DMS 273 (cell line): ENCODE measurements around the gene ZNF865.

Experiments used
- DNase-seq: peaks from one replicate; lab custom pipeline; 2025; ENCODE audit not compliant: unreplicated experiment; lab: John Stamatoyannopoulos, UW

ZNF865 gene

GRCh38 chr19:55658846-55659459 lies 53.5 kb downstream of the ZNF865 start:
- DNase-seq: no peak

- no peak for DNase-seq
These were observed 54.4 kb downstream of the ZNF865 start for GRCh38 chr19:55659822-55660221.

DNA sequence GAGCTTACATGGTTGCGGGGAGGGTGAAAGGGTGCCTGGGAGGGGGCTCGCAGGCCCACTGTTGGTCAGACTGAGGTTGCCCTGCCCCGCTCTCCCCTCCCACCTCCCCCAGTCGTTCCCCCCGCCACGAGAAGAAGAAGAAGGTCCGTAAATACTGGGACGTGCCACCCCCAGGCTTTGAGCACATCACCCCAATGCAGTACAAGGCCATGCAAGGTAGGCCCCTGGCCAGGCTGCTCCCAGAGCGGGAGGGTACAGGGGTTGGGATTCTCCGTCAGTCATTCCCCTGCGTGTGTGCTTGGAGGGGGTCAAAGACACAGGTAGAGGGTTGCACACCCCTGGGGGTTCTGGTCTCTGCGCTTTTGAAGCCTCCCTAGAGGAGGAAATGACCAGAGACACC lies 55.0 kb downstream of the ZNF865 start:
- DNase-seq: no peak

DNA sequence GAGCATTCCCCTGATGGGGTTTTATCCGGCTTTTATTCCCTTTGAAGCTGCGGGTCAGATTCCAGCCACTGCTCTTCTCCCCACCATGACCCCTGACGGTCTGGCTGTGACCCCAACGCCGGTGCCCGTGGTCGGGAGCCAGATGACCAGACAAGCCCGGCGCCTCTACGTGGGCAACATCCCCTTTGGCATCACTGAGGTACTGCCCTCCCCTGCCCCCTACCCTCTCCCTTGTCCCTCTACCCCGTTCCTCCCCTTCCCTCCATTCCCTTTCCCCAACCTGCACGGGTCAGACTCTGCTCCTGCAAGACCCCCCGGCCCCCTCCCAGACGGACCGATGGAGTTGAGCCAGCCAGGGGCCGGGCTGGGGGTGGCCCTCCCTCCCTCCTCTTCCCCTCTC lies 55.5 kb downstream of the ZNF865 start:
- no peak for DNase-seq

- DNase-seq: no peak
These were observed 56.4 kb downstream of the ZNF865 start for GRCh38 chr19:55661826-55662225.

DNA sequence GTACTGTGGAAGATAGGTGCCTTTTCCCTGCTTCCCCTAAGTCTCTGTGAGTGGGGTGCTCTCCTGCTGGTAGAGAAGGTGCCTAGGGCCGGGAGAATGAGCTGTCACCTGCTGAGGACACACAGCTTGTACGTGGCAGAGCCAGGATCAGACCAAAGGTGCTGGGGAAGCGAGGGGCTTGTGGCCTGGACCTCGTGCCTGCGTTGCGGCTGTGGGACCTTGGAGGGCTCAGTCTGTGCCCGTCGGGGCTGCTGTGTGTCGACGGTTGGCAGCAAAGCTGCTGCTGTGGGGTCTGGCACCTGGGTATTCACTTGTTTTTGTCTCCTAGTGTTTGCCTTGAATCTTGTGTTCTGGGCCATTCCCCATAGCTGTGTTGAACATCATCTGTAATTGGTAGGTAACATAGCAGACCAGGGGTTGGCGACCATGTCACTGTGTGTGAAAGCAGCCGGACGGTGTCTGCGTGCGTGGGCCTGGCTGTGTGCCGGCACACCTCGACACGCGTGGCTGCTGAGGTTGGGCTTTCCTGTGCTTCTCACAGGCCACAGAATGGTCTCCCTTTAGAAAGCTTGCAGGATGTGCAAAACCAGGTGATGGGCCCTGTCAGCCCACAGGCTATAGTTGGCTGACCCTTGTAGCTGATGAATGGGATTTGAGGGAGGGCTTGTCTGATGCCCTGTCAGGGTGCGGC lies 58.5 kb downstream of the ZNF865 start:
- DNase-seq: no peak

DNA sequence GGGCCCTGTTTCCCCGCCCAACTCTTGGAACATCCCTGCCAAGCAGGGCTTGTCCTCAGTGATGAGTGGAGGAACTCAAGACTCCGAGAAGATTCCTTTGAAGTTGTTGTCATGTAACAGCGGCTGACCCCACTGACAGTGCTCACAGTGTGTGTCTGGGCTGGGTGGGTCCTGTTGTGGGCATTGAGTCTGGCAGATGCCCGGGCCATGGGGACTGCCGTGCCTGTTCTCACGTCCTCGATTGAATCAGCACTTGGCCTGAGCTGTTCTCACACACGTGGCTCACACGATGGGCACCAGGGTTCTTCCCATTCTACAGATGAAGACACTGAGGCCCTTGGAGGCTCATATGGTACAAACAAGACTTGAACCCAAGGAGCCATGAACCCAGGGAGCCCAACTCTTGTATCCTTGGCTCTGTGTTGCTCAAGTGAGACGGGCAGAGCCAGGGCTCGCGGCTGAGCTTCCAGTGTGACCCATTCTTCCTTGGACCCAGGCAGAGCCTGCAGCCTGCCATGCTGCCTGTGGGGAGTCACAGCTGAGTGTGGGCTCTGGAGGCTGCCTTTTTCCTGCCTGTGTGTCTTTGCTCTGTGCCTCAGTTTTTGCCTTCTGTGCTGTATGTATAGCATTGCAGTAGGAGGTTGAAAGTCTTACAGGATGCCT lies 61.0 kb downstream of the ZNF865 start:
- DNase-seq: no peak
